Measurements from ENCODE around the gene PRKN.

The PRKN gene

GRCh38 chr6:162435071-162435470 lies 292.5 kb downstream of the PRKN start:
- H3K27ac ChIP-seq (ENCODE audit: low read length), result no peak overlapping the region
- H3K4me1 ChIP-seq (ENCODE audit: insufficient read depth, low read length), result no peaks in the 10 kb centered on the region
- no peaks in the 10 kb centered on the region for H3K9me3 ChIP-seq (ENCODE audit: insufficient read depth, low read length, severe bottlenecking)
- no peak overlapping the region for H3K9ac ChIP-seq (ENCODE audit: low read depth, low read length)
- H4K20me1 ChIP-seq (ENCODE audit: insufficient read depth, low read length), result no peaks in the 10 kb centered on the region
- no peak for TF ChIP-seq CTCF (IDR thresholded peaks at IDR 0.05; ENCODE audit: borderline replicate concordance, extremely low read depth, low read length, poor library complexity, severe bottlenecking)
- TF ChIP-seq EZH2 (IDR thresholded peaks at IDR 0.05; ENCODE audit: borderline replicate concordance, low read depth, low read length, severe bottlenecking), result no peak
- no peak overlapping the region for H3K4me2 ChIP-seq (ENCODE audit: insufficient read depth, low read length)
- H3K4me3 ChIP-seq (ENCODE audit: low read depth in 1 of 2, low read length in 2 of 2), result no peak overlapping the region
- DNase-seq, result no peak
- H3K79me2 ChIP-seq (ENCODE audit: insufficient read depth, low read length), result no peaks in the 10 kb centered on the region
- H3K27me3 ChIP-seq (ENCODE audit: insufficient read depth, low read length, poor library complexity), result no peaks in the 10 kb centered on the region
- no peaks in the 10 kb centered on the region for H3K36me3 ChIP-seq (ENCODE audit: insufficient read depth, low read length)
- H2AFZ ChIP-seq (ENCODE audit: low read depth, low read length), result no peak overlapping the region
- ATAC-seq (ENCODE audit: insufficient read depth, low read depth), result no peak

GRCh38 chr6:162421004-162421403 lies 306.6 kb downstream of the PRKN start:
- Histone ChIP-seq H3K4me3 (ENCODE audit: low read depth in 1 of 2, low read length in 2 of 2) (no peak overlapping the region), H3K4me2 (ENCODE audit: insufficient read depth, low read length) (no peak overlapping the region), H4K20me1 (ENCODE audit: insufficient read depth, low read length) (no peaks in the 10 kb centered on the region), H3K79me2 (ENCODE audit: insufficient read depth, low read length) (no peaks in the 10 kb centered on the region), H3K36me3 (ENCODE audit: insufficient read depth, low read length) (no peaks in the 10 kb centered on the region), H3K27ac (ENCODE audit: low read length) (no peak overlapping the region), H3K27me3 (ENCODE audit: insufficient read depth, low read length, poor library complexity) (no peaks in the 10 kb centered on the region), H3K9ac (ENCODE audit: low read depth, low read length) (no peak overlapping the region), H3K9me3 (ENCODE audit: insufficient read depth, low read length, severe bottlenecking) (no peaks in the 10 kb centered on the region), H2AFZ (ENCODE audit: low read depth, low read length) (no peak overlapping the region), H3K4me1 (ENCODE audit: insufficient read depth, low read length) (no peaks in the 10 kb centered on the region)
- ATAC-seq (ENCODE audit: insufficient read depth, low read depth) (no peak), DNase-seq (no peak)
- no peak for TF ChIP-seq EZH2 (IDR thresholded peaks at IDR 0.05; ENCODE audit: borderline replicate concordance, low read depth, low read length, severe bottlenecking)
- TF ChIP-seq CTCF (IDR thresholded peaks at IDR 0.05; ENCODE audit: borderline replicate concordance, extremely low read depth, low read length, poor library complexity, severe bottlenecking), result no peak

GRCh38 chr6:162416831-162417537 lies 310.6 kb downstream of the PRKN start:
- DNase-seq, result no peak
- Histone ChIP-seq H3K9ac (ENCODE audit: low read depth, low read length) (no peak overlapping the region), H3K27me3 (ENCODE audit: insufficient read depth, low read length, poor library complexity) (no peaks in the 10 kb centered on the region), H4K20me1 (ENCODE audit: insufficient read depth, low read length) (no peaks in the 10 kb centered on the region), H3K4me3 (ENCODE audit: low read depth in 1 of 2, low read length in 2 of 2) (no peak overlapping the region), H3K4me1 (ENCODE audit: insufficient read depth, low read length) (no peaks in the 10 kb centered on the region), H2AFZ (ENCODE audit: low read depth, low read length) (no peak overlapping the region), H3K36me3 (ENCODE audit: insufficient read depth, low read length) (no peaks in the 10 kb centered on the region), H3K79me2 (ENCODE audit: insufficient read depth, low read length) (no peaks in the 10 kb centered on the region), H3K9me3 (ENCODE audit: insufficient read depth, low read length, severe bottlenecking) (no peaks in the 10 kb centered on the region), H3K27ac (ENCODE audit: low read length) (no peak overlapping the region), H3K4me2 (ENCODE audit: insufficient read depth, low read length) (no peak overlapping the region)
- no peak for ATAC-seq (ENCODE audit: insufficient read depth, low read depth)
- no peak for TF ChIP-seq CTCF (IDR thresholded peaks at IDR 0.05; ENCODE audit: borderline replicate concordance, extremely low read depth, low read length, poor library complexity, severe bottlenecking)
- TF ChIP-seq EZH2 (IDR thresholded peaks at IDR 0.05; ENCODE audit: borderline replicate concordance, low read depth, low read length, severe bottlenecking), result no peak

Measured in DND-41 (cell line).